BJ (cell line): ENCODE measurements around the gene OLIG3. TPM values are rescaled to one million over a fixed set of nuclear protein-coding genes. Genes with fewer than 3 reads are reported as not detected.

Experiments
- CTCF ChIA-PET: fragments of 350-600 bp; formaldehyde crosslinking; extraction: SDS; loops from one replicate; lab custom pipeline; 2021; ENCODE audit warnings: antibody characterized with exemption, inconsistent platforms; lab: Yijun Ruan, JAX
- POLR2A ChIA-PET: fragments of 300-600 bp; sonication (Branson Sonifier 250); formaldehyde crosslinking; extraction: SDS; loops from one replicate; lab custom pipeline; 2021; ENCODE audit warnings: antibody characterized with exemption; lab: Charles Lee
- DNase-seq: peaks from one replicate; pipeline ENCODE4 v3.0.0-alpha.2; 2011; ENCODE audit warnings: low read depth
- H3K27me3 ChIP-seq: 2 replicates; pipeline ENCODE4 v1.6.0; 2011; ENCODE audit warnings: low read length; ENCODE audit not compliant: control insufficient read depth, insufficient read depth
- H3K36me3 ChIP-seq: 2 replicates; pipeline ENCODE4 v1.5.1; 2011; ENCODE audit warnings: low read length; ENCODE audit not compliant: control insufficient read depth, insufficient read depth
- H3K4me3 ChIP-seq: 2 replicates; pipeline ENCODE4 v1.5.1; 2011; ENCODE audit warnings: low read depth, mild to moderate bottlenecking, control low read depth, low read length
- CTCF ChIP-seq: IDR thresholded peaks from 2 replicates; pipeline ENCODE4 v1.5.1; 2011; ENCODE audit warnings: low read depth, mild to moderate bottlenecking, control low read depth, inconsistent platforms, low read length, moderate library complexity; ENCODE audit not compliant: insufficient read depth
- polyA minus RNA-seq: library from RNA; depleted of rRNA, polyadenylated mRNA; stranded (reverse); fragments of >200 nt; gene quantifications from 2 replicates; pipeline ENCODE4 v1.2.3, GENCODE V29; 2011; rRNA and poly(A)+ RNA removed
- polyA plus RNA-seq: library from polyadenylated mRNA; depleted of rRNA; stranded (reverse); fragments of >200 nt; gene quantifications from 2 replicates; pipeline ENCODE4 v1.2.3, GENCODE V29; 2011; rRNA removed

OLIG3 gene
- polyA plus RNA-seq (not detected in 2 replicates), polyA minus RNA-seq (not detected in 2 replicates)

DNA sequence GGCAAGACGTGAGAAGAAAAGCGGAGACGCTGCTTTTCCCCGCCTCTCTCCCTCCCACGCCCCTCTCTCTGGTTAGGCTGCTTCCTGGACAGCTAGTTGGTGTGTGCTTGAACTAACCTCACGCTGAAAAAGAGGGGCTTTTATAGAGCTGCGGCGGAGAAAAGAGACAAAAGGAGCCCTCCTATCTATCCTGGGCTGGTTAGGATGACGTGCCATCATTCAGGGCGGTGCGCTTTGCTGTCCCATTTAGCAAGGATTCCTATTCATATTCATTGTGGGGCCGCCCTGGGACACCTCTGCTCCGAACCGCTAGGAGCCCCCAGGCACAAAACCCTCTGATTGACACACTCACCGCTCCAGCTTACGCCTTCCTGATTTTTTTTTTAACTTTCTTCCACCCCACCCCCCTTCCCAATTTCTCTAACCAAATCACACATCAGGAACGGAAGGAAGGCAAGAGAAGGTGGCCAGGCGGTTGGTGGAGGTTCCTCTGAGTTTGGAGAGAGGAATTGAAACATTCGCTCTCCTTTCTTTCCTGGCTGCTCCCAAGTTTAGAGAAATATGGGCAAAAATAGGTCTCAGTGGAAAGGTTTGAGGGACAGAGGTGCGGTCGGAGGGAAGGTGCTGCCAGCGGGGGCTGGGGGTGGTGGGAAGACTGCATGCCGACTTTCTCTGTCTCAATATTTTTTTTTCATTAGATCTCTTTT is at the start of gene OLIG3:
TSS of gene OLIG3 (minus strand) at position 114 of the 707 bp plus-strand sequence. CDS start 224 bp downstream, outside the sequence.
- H3K27me3 ChIP-seq, result peaks cover 72% of the 10 kb centered on the region
- TF ChIP-seq CTCF, result no peak
- CTCF ChIA-PET, result no interaction called here
- no peak for DNase-seq
- POLR2A ChIA-PET, result no interaction called here
- no peak within 1 kb of the TSS for H3K4me3 ChIP-seq
- no peaks in the 10 kb centered on the region for H3K36me3 ChIP-seq

DNA sequence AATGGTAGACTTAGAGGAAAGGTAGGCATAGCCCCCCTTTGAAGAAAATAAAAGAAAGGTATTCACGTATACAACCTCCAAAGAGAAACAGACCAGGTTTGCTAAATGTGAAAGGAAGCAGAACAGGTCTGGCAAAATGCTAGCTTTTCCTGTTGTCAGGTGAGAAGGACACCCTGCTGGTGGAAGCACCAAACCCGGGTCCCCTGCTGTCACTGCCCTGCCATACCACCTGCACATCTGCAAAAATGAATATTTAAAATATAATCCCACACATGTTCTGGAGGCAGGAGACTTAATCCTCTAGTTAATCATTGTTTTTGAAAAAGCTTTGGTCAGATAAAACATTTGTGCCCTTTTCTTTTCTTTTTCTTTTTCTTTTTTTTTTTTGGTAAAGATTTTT is 48.9 kb upstream of the OLIG3 start:
- no peak for TF ChIP-seq CTCF
- H3K4me3 ChIP-seq, result no peak overlapping the region
- H3K27me3 ChIP-seq, result no peaks in the 10 kb centered on the region
- CTCF ChIA-PET, result no interaction called here
- no peak for DNase-seq
- H3K36me3 ChIP-seq, result no peaks in the 10 kb centered on the region
- POLR2A ChIA-PET, result no interaction called here

GRCh38 chr6:137542713-137543112 is 48.5 kb upstream of the OLIG3 start:
- H3K27me3 ChIP-seq, result no peaks in the 10 kb centered on the region
- ChIA-PET CTCF (no interaction called here), POLR2A (no interaction called here)
- no peak for DNase-seq
- no peaks in the 10 kb centered on the region for H3K36me3 ChIP-seq
- no peak overlapping the region for H3K4me3 ChIP-seq
- no peak for TF ChIP-seq CTCF

DNA sequence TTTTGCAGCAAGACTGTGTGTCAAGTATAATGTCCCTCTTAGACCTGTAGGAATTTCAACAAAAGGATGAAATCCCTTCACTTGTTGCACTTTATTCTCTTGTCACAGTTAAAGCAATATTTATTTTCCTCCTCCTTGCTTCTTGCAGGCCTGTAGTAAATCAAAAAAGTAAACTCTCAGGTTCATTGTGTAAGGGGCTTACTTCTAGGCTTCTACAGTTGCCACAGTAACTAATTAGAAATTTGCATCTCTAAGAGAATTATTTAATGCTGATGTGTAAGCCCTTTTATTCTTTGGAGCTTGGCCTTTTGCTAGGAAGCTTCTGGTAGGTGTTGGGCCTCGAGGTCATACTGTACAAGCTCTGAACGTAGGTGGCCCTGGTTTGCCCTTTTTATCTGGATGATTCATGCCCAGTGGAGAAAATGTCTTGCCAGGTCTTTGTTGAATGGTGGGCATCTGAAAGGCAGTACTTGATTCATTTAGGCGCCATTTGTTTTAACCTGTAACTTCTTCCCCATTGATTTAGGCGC is 47.4 kb upstream of the OLIG3 start:
- ChIA-PET CTCF (no interaction called here), POLR2A (no interaction called here)
- no peak for TF ChIP-seq CTCF
- Histone ChIP-seq H3K36me3 (no peaks in the 10 kb centered on the region), H3K4me3 (no peak overlapping the region), H3K27me3 (no peaks in the 10 kb centered on the region)
- DNase-seq, result no peak

- no peak overlapping the region for H3K4me3 ChIP-seq
- no peak for TF ChIP-seq CTCF
- ChIA-PET CTCF (no interaction called here), POLR2A (no interaction called here)
- no peak for DNase-seq
- no peaks in the 10 kb centered on the region for H3K36me3 ChIP-seq
- no peaks in the 10 kb centered on the region for H3K27me3 ChIP-seq
Measured at GRCh38 chr6:137536104-137536773, 42.0 kb upstream of the OLIG3 start.
